ENCODE data around the gene SHC1. TPM values are rescaled to one million over a fixed set of nuclear protein-coding genes. Genes with fewer than 3 reads are reported as not detected.

Gene SHC1
- total and polyA plus RNA-seq, 8 donors = 120 to 148 (median 132) TPM

DNA sequence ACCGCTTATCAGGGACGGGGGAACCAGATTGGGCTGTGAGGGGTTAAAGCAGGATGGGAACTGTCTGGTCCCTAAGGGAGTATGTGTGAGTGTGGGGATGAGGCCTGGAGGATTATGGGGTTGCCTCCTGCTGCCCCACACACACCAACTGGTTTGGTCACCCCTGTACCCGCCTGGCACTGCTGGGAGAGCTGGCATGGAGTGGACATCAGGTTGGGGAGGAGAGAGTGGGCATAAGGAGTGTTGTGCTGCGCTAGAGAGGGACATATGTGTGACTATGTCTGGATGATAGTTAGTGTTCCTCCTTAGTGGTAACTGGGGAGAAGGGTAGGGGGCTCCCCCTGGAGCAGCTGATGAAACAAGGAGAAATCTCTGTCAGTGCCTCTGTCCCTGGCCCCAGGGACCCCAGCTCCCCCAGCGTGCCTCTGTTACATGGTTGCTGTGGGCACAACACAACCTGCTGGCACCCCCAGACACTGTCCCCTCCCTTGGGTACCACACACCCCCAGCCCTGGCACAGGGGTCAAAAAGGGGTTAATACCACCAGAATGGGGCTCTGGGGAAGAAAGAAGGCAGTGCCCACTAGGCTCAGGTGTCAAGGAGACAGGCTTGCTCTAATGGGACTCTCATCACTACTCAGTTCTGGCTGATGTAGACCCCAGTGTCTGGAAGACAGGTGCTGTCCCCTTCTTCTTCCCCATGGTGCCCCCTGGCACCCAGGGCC is 34.0 kb upstream of the SHC1 start:
- no peaks in the 10 kb centered on the region for H3K9me3 ChIP-seq
- no peak for ATAC-seq
- peak overlapping the region; percentile 91 to 95 for H3K27ac ChIP-seq
- no peak for DNase-seq
- TF ChIP-seq, protein P1, sequence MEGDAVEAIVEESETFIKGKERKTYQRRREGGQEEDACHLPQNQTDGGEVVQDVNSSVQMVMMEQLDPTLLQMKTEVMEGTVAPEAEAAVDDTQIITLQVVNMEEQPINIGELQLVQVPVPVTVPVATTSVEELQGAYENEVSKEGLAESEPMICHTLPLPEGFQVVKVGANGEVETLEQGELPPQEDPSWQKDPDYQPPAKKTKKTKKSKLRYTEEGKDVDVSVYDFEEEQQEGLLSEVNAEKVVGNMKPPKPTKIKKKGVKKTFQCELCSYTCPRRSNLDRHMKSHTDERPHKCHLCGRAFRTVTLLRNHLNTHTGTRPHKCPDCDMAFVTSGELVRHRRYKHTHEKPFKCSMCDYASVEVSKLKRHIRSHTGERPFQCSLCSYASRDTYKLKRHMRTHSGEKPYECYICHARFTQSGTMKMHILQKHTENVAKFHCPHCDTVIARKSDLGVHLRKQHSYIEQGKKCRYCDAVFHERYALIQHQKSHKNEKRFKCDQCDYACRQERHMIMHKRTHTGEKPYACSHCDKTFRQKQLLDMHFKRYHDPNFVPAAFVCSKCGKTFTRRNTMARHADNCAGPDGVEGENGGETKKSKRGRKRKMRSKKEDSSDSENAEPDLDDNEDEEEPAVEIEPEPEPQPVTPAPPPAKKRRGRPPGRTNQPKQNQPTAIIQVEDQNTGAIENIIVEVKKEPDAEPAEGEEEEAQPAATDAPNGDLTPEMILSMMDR (IDR thresholded peaks at IDR 0.05) = no peak
- peaks cover 41 to 66% of the 10 kb centered on the region in 2 donors for H3K4me1 ChIP-seq
- intact Hi-C loops (cut with DNase I) = no loop called here
- no peaks in the 10 kb centered on the region for H3K36me3 ChIP-seq
- peak overlapping the region; percentile 91 to 96 for H3K4me3 ChIP-seq
- no peaks in the 10 kb centered on the region for H3K27me3 ChIP-seq

DNA sequence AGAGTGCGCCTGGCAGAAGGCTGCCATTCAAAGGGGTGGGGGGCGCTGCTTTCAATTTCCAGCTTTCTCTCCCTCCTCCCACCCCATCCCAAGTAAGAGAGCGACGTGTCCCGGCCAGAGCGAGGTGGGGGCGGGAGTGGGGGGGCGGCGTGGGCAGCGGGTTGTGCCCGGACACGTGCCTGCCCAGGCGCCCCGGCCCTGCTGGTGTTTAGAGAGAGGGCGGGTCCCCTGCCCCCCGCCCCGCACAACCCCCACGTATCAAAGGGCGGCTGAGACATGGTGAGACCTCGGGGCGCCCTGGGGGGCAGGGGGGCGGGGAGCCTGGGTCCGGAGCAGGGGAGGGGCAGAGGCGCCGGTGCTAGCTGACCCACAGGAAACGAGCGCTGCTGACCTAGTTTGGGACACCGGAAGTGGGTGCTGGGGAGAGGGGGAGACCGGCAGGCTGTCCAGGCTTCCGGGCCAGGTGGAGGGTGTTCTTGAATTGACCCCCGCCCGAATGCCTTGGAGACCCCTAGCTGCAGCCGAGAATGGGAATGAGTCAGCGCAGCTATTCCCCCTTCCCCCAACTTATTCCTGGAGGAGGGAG is 33.3 kb upstream of the SHC1 start:
- Histone ChIP-seq H3K36me3 (no peaks in the 10 kb centered on the region), H3K4me1 (peaks cover 46 to 66% of the 10 kb centered on the region in 2 donors), H3K9me3 (no peaks in the 10 kb centered on the region), H3K4me3 (peak overlapping the region; percentile 91 to 96), H3K27ac (peak overlapping the region; percentile 91 to 95), H3K27me3 (no peaks in the 10 kb centered on the region)
- ATAC-seq = no peak
- DNase-seq = peak in 3 of 4 donors; percentile 67 to 92 (median 75)
- TF ChIP-seq, protein P1 (IDR thresholded peaks at IDR 0.05) = no peak
- intact Hi-C loops (cut with DNase I) = no loop called here

DNA sequence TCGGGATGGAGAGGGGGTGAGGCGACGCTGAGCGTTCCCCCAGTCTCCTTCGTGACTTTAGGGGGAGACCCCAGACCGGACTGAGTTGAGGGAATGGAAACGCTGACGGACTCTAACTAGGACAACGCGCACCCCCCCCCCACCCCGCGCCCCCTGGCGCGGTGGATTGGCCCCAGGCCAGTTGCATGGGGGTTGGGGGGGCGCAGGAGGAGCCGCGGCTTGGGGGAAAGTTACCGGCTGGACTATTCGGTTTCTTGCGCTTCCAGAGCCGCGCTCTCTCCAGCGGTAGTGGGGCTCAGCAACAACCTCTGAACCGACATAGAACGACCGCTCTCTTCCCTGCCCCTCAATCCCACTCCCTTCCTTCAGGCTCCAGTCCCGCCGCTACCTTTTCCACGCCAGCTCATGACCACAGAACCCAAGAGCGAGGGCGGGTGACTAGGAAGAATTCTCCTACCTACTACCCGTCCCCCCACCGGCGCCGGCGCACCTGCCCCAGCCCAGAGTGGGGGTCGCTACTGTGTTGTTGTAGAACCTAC is 32.7 kb upstream of the SHC1 start:
- Histone ChIP-seq H3K4me1 (peaks cover 46 to 65% of the 10 kb centered on the region in 2 donors), H3K27me3 (no peaks in the 10 kb centered on the region), H3K27ac (peak overlapping the region; percentile 91 to 95), H3K4me3 (peak overlapping the region; percentile 91 to 96), H3K36me3 (no peaks in the 10 kb centered on the region), H3K9me3 (no peaks in the 10 kb centered on the region)
- peak in 2 of 4 donors; percentile 49 to 86 for DNase-seq
- TF ChIP-seq, protein P1 (IDR thresholded peaks at IDR 0.05) = no peak
- intact Hi-C loops (cut with DNase I) = no loop called here
- ATAC-seq = no peak

DNA sequence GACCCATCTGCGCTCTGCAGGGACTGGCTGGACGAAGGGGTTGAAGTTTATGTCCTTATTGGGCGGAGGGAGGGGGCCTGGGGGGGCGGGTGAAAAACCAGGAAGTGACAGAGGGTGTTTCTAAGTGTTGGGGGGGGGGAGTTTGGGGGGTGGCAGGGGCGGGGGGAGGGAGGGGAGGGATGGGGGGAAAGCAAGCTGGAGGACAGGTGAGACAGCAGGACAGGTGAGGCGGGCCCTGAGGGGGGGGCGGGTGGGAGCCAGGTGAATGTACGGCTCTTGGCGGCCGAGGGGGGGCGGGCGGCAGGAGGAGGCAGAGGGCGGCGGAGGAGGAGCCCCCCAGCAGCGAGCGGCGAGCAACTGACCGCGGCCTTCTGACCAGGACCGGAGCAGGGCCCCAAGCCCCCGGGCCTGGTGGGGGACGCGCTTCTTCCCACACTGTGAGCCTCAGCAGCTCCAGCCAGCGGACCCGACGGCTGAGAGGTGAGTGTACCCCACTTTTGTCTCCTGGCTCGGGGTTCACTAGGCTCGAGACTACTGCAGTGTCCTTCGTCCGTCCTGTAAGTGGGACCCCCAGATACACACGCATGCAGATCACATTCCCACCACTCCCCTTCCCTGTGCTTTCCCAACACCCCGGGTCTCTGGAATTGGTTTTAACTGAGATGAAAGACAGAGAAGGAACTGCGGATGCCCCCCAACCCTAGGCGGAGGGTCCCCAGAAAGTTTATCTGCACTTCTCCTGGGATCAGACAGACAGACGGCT is 32.1 kb upstream of the SHC1 start, which contains the start of gene ZBTB7B:
TSS of gene ZBTB7B (plus strand) at position 339 of the 763 bp plus-strand sequence. CDS start 11,859 bp downstream, outside the sequence.
- Histone ChIP-seq H3K27ac (peak within 1 kb of the TSS; percentile 95 to 96), H3K36me3 (no peaks in the 10 kb centered on the region), H3K4me1 (peaks cover 43 to 65% of the 10 kb centered on the region in 2 donors), H3K27me3 (no peaks in the 10 kb centered on the region), H3K4me3 (peak within 1 kb of the TSS; percentile 91 to 96), H3K9me3 (no peaks in the 10 kb centered on the region)
- DNase-seq = peak in 2 of 4 donors; percentile 60 to 89
- ATAC-seq = peak; percentile 5
- TF ChIP-seq, protein P1 (IDR thresholded peaks at IDR 0.05) = no peak
- intact Hi-C loops (cut with DNase I) = no loop called here

All from left lung (tissue), 10 donors.